ENCODE results near the gene EIF4ENIF1.
A peak's percentile ranks its signal among the peaks of the same experiment; 100 is the strongest.

Gene EIF4ENIF1, protein sequence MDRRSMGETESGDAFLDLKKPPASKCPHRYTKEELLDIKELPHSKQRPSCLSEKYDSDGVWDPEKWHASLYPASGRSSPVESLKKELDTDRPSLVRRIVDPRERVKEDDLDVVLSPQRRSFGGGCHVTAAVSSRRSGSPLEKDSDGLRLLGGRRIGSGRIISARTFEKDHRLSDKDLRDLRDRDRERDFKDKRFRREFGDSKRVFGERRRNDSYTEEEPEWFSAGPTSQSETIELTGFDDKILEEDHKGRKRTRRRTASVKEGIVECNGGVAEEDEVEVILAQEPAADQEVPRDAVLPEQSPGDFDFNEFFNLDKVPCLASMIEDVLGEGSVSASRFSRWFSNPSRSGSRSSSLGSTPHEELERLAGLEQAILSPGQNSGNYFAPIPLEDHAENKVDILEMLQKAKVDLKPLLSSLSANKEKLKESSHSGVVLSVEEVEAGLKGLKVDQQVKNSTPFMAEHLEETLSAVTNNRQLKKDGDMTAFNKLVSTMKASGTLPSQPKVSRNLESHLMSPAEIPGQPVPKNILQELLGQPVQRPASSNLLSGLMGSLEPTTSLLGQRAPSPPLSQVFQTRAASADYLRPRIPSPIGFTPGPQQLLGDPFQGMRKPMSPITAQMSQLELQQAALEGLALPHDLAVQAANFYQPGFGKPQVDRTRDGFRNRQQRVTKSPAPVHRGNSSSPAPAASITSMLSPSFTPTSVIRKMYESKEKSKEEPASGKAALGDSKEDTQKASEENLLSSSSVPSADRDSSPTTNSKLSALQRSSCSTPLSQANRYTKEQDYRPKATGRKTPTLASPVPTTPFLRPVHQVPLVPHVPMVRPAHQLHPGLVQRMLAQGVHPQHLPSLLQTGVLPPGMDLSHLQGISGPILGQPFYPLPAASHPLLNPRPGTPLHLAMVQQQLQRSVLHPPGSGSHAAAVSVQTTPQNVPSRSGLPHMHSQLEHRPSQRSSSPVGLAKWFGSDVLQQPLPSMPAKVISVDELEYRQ

DNA sequence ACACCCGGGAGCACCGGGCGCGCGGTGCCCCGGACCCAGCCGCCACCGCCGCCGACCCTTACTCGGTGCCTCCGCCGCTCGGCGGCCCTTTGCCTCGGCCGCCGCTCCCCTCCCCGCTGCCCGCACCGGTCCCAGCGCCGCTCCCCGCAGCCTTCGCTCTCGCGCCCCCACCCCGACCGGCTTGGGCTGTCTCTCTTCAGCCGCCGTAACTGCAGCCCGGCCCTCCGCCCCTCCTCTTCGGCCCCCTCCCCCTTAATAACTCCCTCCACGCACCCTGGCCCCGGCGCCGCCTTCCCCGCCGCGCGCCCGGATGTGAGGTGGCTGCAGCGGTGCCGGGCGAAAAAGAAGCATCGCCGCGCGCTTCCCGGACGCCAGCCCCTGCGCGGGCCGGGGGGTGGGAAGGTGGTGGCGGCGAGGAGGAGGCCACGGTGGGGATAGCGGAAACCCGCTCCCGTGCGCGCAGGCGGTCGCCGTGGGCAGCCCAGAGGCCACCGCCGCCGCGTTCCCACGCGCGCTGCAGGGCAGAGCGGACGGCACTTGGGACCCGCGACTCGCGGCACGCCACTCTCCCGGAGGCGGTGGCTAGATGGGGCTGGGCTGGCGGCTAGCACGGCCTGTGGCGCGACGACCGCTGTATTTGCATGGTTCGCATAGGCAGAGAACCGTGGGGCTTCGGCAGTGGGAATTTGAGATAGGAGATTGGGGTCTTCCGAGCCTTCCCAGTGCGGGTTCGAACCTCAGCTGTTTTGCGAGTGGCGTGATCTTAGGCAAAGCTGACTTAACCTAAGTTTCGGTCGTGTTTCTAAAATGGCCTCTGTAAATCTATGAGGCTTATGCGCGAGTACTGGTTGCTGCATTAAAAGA, at the start of gene EIF4ENIF1:
Gene EIF4ENIF1, minus strand, starts transcription at position 211 of the 864 bp plus-strand sequence. CDS start 1,124 bp downstream, outside the sequence.
- H3F3A ChIP-seq (ENCODE audit: insufficient read depth, low read length) = peaks cover 37% of the 10 kb centered on the region
- H3K4me3 ChIP-seq (ENCODE audit: low read length) = peak within 1 kb of the TSS; percentile 79
- H3K27ac ChIP-seq (ENCODE audit: low read length) = peak within 1 kb of the TSS; percentile 92
- peaks cover 46% of the 10 kb centered on the region for H3K79me2 ChIP-seq (ENCODE audit: low read length)
- no peaks in the 10 kb centered on the region for H3K27me3 ChIP-seq (replicated peaks; ENCODE audit: insufficient read depth, low read length)
- TF ChIP-seq, protein P1, sequence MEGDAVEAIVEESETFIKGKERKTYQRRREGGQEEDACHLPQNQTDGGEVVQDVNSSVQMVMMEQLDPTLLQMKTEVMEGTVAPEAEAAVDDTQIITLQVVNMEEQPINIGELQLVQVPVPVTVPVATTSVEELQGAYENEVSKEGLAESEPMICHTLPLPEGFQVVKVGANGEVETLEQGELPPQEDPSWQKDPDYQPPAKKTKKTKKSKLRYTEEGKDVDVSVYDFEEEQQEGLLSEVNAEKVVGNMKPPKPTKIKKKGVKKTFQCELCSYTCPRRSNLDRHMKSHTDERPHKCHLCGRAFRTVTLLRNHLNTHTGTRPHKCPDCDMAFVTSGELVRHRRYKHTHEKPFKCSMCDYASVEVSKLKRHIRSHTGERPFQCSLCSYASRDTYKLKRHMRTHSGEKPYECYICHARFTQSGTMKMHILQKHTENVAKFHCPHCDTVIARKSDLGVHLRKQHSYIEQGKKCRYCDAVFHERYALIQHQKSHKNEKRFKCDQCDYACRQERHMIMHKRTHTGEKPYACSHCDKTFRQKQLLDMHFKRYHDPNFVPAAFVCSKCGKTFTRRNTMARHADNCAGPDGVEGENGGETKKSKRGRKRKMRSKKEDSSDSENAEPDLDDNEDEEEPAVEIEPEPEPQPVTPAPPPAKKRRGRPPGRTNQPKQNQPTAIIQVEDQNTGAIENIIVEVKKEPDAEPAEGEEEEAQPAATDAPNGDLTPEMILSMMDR (IDR thresholded peaks at IDR 0.05; ENCODE audit: low read length) = no peak
- no peak for TF ChIP-seq EZH2 (optimal IDR thresholded peaks at IDR 0.05; ENCODE audit: low read depth, low read length)
- TF ChIP-seq EZH2phosphoT487 (IDR thresholded peaks at IDR 0.05; ENCODE audit: low read length) = no peak
- peak; percentile 85 for DNase-seq
- no peaks in the 10 kb centered on the region for H3K9me3 ChIP-seq (replicated peaks; ENCODE audit: insufficient read depth, low read length)
- H4K20me1 ChIP-seq (ENCODE audit: insufficient read depth, low read length) = no peaks in the 10 kb centered on the region
- peak within 1 kb of the TSS; percentile 78 for H2AFZ ChIP-seq (ENCODE audit: low read length)
- H3K9me2 ChIP-seq (replicated peaks; ENCODE audit: insufficient read depth, low read length) = no peaks in the 10 kb centered on the region
- H3K4me2 ChIP-seq (ENCODE audit: low read depth, low read length) = peak within 1 kb of the TSS; percentile 84
- H3K36me3 ChIP-seq (replicated peaks; ENCODE audit: insufficient read depth, low read length) = peaks cover 4% of the 10 kb centered on the region; the same call in 1 of the 2 replicates
- peak within 1 kb of the TSS; percentile 90 for H3K9ac ChIP-seq (ENCODE audit: low read length)
- peaks cover 21% of the 10 kb centered on the region for H3K4me1 ChIP-seq (ENCODE audit: low read length)

DNA sequence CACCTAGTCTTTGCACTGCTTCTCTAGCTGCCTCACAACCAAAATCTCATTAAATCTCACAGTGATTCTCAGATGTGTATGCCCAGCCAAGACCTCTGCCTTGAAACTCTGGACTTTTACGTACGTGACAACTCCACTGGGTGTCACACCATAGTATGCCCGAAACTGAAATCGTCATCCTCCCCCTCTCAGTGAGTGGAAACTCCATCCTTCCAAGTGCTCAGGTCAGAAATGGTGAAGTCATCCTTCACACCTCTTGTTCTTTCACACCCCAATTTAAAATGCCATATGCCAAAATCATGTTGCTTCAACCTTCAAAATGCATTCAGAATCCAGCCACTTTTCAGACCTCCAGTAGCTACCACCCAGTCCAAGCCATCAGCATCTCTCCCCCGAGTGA, 49.2 kb upstream of the EIF4ENIF1 start:
- TF ChIP-seq EZH2phosphoT487 (IDR thresholded peaks at IDR 0.05; ENCODE audit: low read length) (no peak), EZH2 (optimal IDR thresholded peaks at IDR 0.05; ENCODE audit: low read depth, low read length) (no peak)
- TF ChIP-seq, protein P1 (IDR thresholded peaks at IDR 0.05; ENCODE audit: low read length) = no peak
- no peaks in the 10 kb centered on the region for H3K36me3 ChIP-seq (replicated peaks; ENCODE audit: insufficient read depth, low read length)
- no peak overlapping the region for H3K4me3 ChIP-seq (ENCODE audit: low read length)
- H2AFZ ChIP-seq (ENCODE audit: low read length) = no peak overlapping the region
- H3K27ac ChIP-seq (ENCODE audit: low read length) = no peak overlapping the region
- no peaks in the 10 kb centered on the region for H4K20me1 ChIP-seq (ENCODE audit: insufficient read depth, low read length)
- H3K9me2 ChIP-seq (replicated peaks; ENCODE audit: insufficient read depth, low read length) = no peaks in the 10 kb centered on the region
- H3K4me1 ChIP-seq (ENCODE audit: low read length) = no peaks in the 10 kb centered on the region
- H3K4me2 ChIP-seq (ENCODE audit: low read depth, low read length) = no peak overlapping the region
- no peak for DNase-seq
- no peaks in the 10 kb centered on the region for H3F3A ChIP-seq (ENCODE audit: insufficient read depth, low read length)
- H3K27me3 ChIP-seq (replicated peaks; ENCODE audit: insufficient read depth, low read length) = no peaks in the 10 kb centered on the region
- H3K9ac ChIP-seq (ENCODE audit: low read length) = no peak overlapping the region
- no peaks in the 10 kb centered on the region for H3K79me2 ChIP-seq (ENCODE audit: low read length)
- H3K9me3 ChIP-seq (replicated peaks; ENCODE audit: insufficient read depth, low read length) = no peaks in the 10 kb centered on the region

DNA sequence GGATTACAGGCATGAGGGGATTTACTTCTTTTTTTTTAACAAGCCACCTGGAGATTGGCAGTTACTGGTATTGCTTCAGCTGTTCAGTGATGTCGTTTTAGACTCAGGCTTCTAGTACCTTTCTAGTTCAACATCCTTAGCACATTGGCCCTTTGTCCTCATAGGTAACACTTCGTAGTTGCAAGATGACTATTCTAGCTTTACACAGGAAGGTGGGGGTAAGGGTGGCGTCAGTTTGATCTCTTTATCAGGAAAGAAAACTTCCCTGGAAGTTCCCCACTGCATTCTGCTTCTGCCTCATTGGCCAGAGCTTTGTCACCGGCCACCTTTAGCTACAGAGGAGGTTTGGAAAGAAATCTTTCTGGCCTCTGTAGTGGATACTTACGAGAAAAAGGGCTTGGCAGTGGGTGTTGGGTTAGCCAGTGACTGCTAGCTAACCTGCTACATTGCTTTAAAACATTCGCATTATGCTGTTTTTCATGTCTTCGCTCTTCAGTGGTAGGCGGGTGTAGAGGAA, 47.4 kb upstream of the EIF4ENIF1 start:
- no peaks in the 10 kb centered on the region for H3K36me3 ChIP-seq (replicated peaks; ENCODE audit: insufficient read depth, low read length)
- no peak overlapping the region for H3K4me3 ChIP-seq (ENCODE audit: low read length)
- H3K9ac ChIP-seq (ENCODE audit: low read length) = no peak overlapping the region
- no peaks in the 10 kb centered on the region for H3K9me3 ChIP-seq (replicated peaks; ENCODE audit: insufficient read depth, low read length)
- H3K79me2 ChIP-seq (ENCODE audit: low read length) = no peaks in the 10 kb centered on the region
- no peak for DNase-seq
- H4K20me1 ChIP-seq (ENCODE audit: insufficient read depth, low read length) = no peaks in the 10 kb centered on the region
- H3K9me2 ChIP-seq (replicated peaks; ENCODE audit: insufficient read depth, low read length) = no peaks in the 10 kb centered on the region
- H2AFZ ChIP-seq (ENCODE audit: low read length) = no peak overlapping the region
- H3K4me2 ChIP-seq (ENCODE audit: low read depth, low read length) = no peak overlapping the region
- no peak overlapping the region for H3K27ac ChIP-seq (ENCODE audit: low read length)
- TF ChIP-seq EZH2phosphoT487 (IDR thresholded peaks at IDR 0.05; ENCODE audit: low read length) = no peak
- TF ChIP-seq EZH2 (optimal IDR thresholded peaks at IDR 0.05; ENCODE audit: low read depth, low read length) = no peak
- TF ChIP-seq, protein P1 (IDR thresholded peaks at IDR 0.05; ENCODE audit: low read length) = no peak
- no peaks in the 10 kb centered on the region for H3F3A ChIP-seq (ENCODE audit: insufficient read depth, low read length)
- no peaks in the 10 kb centered on the region for H3K27me3 ChIP-seq (replicated peaks; ENCODE audit: insufficient read depth, low read length)
- no peaks in the 10 kb centered on the region for H3K4me1 ChIP-seq (ENCODE audit: low read length)
